ENCODE results near the gene PLEKHG3.
"Not testable (repeated sequence)": the region's sequence is repeated elsewhere in the genome, so short reads cannot be mapped to it uniquely, and the experiment has no call there.

PLEKHG3 gene

GRCh38 chr14:64688031-64688430, 16.2 kb upstream of the PLEKHG3 start:
- DNase-seq (ENCODE audit: low read depth in 2 of 2) = no peak

- DNase-seq (ENCODE audit: low read depth in 2 of 2) = no peak
Measured at GRCh38 chr14:64688811-64689281, 15.4 kb upstream of the PLEKHG3 start.

GRCh38 chr14:64689289-64689688, 14.9 kb upstream of the PLEKHG3 start:
- DNase-seq (ENCODE audit: low read depth in 2 of 2) = no peak

GRCh38 chr14:64690607-64691006, 13.6 kb upstream of the PLEKHG3 start:
- not testable (repeated sequence) for DNase-seq (ENCODE audit: low read depth in 2 of 2)

- no peak for DNase-seq (ENCODE audit: low read depth in 2 of 2)
Measured at GRCh38 chr14:64691376-64691775, 12.8 kb upstream of the PLEKHG3 start.

- DNase-seq (ENCODE audit: low read depth in 2 of 2) = no peak
Measured at GRCh38 chr14:64692189-64692985, 11.8 kb upstream of the PLEKHG3 start.

GRCh38 chr14:64692986-64693809, 11.0 kb upstream of the PLEKHG3 start:
- no peak for DNase-seq (ENCODE audit: low read depth in 2 of 2)

- no peak for DNase-seq (ENCODE audit: low read depth in 2 of 2)
Measured at GRCh38 chr14:64693810-64694165, 10.4 kb upstream of the PLEKHG3 start.

- DNase-seq (ENCODE audit: low read depth in 2 of 2) = no peak
Measured at GRCh38 chr14:64695071-64695470, 9.2 kb upstream of the PLEKHG3 start.

GRCh38 chr14:64696355-64696857, 7.8 kb upstream of the PLEKHG3 start:
- DNase-seq (ENCODE audit: low read depth in 2 of 2) = no peak

- DNase-seq (ENCODE audit: low read depth in 2 of 2) = no peak
Measured at GRCh38 chr14:64698903-64699302, 5.3 kb upstream of the PLEKHG3 start.

- no peak for DNase-seq (ENCODE audit: low read depth in 2 of 2)
Measured at GRCh38 chr14:64700290-64700689, 3.9 kb upstream of the PLEKHG3 start.

- DNase-seq (ENCODE audit: low read depth in 2 of 2) = no peak
Measured at GRCh38 chr14:64700894-64701293, 3.3 kb upstream of the PLEKHG3 start.

GRCh38 chr14:64701660-64702059, 2.6 kb upstream of the PLEKHG3 start:
- no peak for DNase-seq (ENCODE audit: low read depth in 2 of 2)

- no peak for DNase-seq (ENCODE audit: low read depth in 2 of 2)
Measured at GRCh38 chr14:64702493-64703394, 1.5 kb upstream of the PLEKHG3 start.

- no peak for DNase-seq (ENCODE audit: low read depth in 2 of 2)
Measured at GRCh38 chr14:64703395-64704142, 655 bp upstream of the PLEKHG3 start.

- no peak for DNase-seq (ENCODE audit: low read depth in 2 of 2)
Measured at GRCh38 chr14:64704743-64705380, 638 bp downstream of the PLEKHG3 start.

GRCh38 chr14:64705381-64706118, 1.3 kb downstream of the PLEKHG3 start:
- DNase-seq (ENCODE audit: low read depth in 2 of 2) = no peak

- DNase-seq (ENCODE audit: low read depth in 2 of 2) = no peak
Measured at GRCh38 chr14:64706119-64706592, 1.9 kb downstream of the PLEKHG3 start.

Data from stimulated activated CD8-positive, alpha-beta memory T cell treated with anti-CD3 and anti-CD28 coated beads, Interleukin-15, amount 100 ng/mL, for 48 hours (primary cell).